Hindlimb muscle (tissue), 1 donor: ENCODE measurements around the gene BTBD1. TPM values are rescaled to one million over a fixed set of nuclear protein-coding genes. Genes with fewer than 3 reads are reported as not detected.

Experiments used
- DNase-seq: peaks from one replicate; pipeline ENCODE4 v3.0.0-alpha.2; 2013
- polyA plus RNA-seq: library from polyadenylated mRNA; unstranded; fragments of 120-200 nt; gene quantifications from one replicate; pipeline ENCODE4 v1.2.1, GENCODE V29; 2013; ENCODE audit not compliant: insufficient read length

BTBD1 gene
- polyA plus RNA-seq, 1 donor, result 134 TPM

DNA sequence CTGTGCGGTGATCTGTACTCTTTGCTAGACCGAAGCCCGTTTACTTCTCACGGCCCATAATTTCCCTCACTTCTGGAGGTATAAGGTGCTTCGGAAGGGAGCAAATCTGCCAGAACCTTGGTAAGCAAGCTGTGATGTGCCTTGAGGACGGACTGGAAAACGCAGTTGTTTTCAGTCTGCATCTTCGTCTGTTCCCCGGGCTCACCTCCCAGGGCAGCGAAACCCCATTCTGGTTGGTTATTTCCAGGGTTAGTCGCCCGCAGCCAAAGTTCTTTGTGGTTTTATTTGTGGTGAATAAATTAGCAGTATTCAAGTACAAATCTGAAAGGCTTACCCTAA lies 80.6 kb downstream of the BTBD1 start:
- no peak for DNase-seq

DNA sequence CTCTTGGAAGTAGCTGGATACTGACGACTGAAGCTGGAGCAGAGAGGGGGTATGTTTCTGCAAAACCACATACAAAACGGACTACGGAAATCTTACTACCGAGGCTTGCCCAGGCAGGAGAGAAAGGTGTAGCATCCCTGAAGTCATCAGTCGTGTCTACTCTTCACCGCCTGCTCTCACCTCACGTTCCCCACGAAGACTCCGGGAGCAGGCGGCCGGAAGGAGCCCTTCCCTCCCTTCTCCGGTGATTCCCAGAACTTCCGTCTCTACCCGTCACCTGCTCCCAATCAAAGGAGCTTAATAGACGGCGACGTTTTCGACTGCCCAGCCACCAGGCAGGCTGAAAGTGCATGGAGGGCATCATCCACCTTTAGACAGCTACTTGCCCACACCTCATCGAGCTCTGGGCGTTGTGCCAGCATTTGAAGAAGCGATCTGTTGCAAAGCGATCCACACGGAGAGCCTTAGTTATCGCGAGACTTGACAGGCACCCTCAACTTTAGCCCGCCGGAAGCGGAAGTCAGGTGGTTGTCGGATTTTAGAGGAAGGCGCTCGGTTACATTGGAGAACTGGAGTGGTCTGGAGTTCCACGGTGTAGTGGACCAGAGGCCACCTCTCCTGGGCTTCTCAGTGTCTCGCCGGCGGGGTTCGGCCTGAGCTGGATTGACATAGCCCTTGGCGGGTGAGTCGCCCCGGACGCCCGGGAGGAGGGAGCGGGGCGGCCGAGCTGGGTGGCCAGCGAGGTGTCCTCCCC lies 81.2 kb downstream of the BTBD1 start, which contains the start of gene RAMAC:
Gene RAMAC (plus strand): TSS at position 523 of the 754 bp plus-strand sequence. CDS start 2,809 bp downstream, outside the sequence.
- DNase-seq, result peak; percentile 94

DNA sequence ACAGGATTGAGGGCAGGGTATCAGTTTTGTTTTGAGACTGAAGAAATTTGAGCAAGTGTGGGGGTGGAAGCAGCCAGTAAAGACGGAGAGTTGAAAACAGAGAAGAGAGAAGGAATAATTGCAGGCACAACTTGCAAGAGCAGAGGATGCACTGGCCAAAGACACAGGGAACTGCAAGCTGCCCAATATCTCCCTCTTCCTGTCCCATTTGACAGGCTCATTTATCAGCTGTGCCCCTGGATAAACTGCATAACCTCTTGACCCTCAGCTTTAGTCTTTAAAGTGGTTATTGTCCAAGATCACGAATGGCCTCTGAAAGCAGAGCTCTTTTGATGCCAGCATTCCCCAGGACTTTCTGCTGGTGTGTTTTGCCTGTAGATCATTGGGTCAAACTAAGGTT lies 86.1 kb downstream of the BTBD1 start:
- DNase-seq, result no peak

- no peak for DNase-seq
Observed at GRCh38 chr15:82979726-82980125, 87.3 kb downstream of the BTBD1 start.

DNA sequence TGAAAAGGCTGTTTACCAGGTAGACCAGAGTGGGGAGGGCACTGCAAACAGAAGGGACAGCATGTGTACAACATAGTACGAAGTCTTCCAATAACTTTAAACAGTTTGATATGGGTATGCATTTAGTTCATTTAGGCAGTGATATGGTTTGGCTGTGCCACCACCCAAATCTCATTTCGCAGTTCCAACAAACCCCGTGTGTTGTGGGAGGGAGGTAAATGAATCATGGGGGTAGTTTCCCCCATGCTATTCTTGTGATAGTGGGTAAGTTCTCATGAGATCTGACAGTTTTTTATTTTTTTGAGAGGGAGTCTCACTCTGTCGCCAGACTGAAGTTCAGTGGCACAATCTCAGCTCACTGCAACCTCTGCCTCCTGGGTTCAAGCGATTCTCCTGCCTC lies 88.6 kb downstream of the BTBD1 start:
- no peak for DNase-seq

DNA sequence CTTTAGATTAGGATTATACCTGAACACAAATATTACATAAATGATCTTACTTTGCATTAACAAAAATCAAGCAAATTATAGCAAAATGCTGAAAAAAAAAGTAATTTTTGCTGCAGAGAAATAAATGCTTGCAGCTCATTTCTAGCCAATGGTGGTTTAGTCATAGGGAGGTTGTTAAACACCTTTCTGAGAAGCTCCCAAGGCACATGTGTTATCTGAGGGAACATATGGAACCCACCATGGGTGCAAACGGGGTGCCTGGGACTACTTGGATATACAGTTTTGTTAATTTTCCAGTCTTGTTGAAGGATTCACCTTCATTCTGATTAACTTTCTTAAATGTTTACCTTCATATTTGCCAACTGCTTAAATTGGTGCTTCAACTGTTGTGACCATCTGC lies 90.0 kb downstream of the BTBD1 start:
- no peak for DNase-seq

GRCh38 chr15:82972990-82973389 lies 94.1 kb downstream of the BTBD1 start:
- no peak for DNase-seq

- no peak for DNase-seq
Observed at GRCh38 chr15:82971218-82971984, 95.7 kb downstream of the BTBD1 start.

- DNase-seq, result no peak
Observed at GRCh38 chr15:82970696-82971095, 96.4 kb downstream of the BTBD1 start.

DNA sequence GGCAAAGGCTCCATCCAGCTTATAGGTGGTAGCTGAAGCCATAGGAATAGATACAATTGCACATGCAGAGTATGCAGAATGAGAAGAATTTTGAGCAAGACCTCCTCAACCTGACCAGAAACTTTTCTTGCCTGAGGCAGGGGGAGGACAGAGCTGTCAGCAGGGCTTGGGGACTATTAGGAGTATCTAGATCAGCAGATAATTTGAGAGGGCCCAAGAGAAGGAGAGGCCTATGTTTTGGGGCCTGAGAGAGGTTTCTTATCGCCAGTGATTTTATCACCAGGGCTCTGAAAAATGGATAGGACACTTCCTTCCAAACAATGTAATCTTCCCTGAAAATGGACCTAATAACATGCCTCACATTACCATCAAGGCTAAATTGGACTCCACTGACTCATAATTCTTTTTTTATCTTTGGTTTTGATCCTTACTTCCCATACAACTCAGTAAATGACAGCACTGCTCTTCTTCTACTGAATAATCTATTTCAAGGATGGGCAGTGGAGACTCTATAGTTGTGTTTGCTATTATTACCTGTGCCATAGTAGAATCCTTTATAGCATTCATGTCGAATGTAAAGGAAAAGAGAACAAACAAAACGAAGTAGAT lies 96.9 kb downstream of the BTBD1 start:
- no peak for DNase-seq

- no peak for DNase-seq
Observed at GRCh38 chr15:82969353-82969752, 97.7 kb downstream of the BTBD1 start.

DNA sequence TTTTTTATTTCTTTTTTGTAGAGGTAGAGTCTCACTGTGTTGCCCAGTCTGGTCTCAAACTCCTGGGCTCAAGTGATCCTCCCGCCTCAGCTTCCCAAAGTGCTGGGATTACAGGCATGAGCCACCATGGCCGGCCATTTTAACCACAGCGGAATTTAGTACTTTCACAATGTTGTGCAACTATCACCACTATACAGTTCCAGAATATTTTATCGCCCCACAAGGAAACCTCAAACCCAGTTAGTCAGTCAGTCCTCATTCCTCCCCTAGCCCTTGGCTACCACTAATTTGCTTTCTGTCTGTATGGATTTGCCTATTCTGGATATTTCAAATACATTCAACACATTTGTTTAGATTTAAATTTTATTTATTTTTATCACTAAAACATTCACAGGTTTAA lies 99.0 kb downstream of the BTBD1 start:
- DNase-seq, result no peak

- no peak for DNase-seq
Observed at GRCh38 chr15:82966671-82967071, 100.4 kb downstream of the BTBD1 start.

Other genes starting within 250 kb of the BTBD1 start
- 22.4 TPM for gene HOMER2, start 114.5 kb downstream of the BTBD1 start, polyA plus RNA-seq
- gene RAMAC, start 81.0 kb downstream of the BTBD1 start, polyA plus RNA-seq, result 27.2 TPM
- 17.9 TPM for gene C15orf40, start 55.6 kb downstream of the BTBD1 start, polyA plus RNA-seq
- 57.6 TPM for gene TM6SF1, start 40.4 kb upstream of the BTBD1 start, polyA plus RNA-seq
- 41.1 TPM for gene HDGFL3, start 140.6 kb upstream of the BTBD1 start, polyA plus RNA-seq
- 2.2 TPM for gene BNC1, start 217.4 kb upstream of the BTBD1 start, polyA plus RNA-seq